ENCODE results near the gene IL37.
"Not testable (repeated sequence)": the region's sequence is repeated elsewhere in the genome, so short reads cannot be mapped to it uniquely, and the experiment has no call there.

The IL37 gene

DNA sequence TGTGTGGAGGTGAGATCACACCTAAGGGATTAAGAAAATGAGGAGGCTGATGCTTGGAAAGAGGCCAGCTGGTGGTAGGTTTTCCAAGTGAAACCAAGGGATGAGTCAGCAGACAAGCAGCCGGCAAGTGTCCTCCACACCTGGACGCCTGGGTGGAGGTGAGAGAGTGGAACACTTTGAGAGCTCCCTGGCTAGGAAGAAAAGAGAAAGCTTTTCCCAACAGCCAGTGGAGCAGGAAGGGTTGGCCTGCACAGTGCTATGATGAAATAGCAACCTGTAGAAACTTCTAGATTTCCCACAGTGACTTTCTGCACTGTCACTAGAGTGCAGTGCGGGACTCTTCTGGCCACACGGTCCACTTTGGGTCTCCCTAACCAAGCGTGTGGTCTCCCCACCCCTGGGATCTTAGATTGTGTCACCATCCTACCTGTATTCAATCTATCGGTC lies 19.6 kb upstream of the IL37 start:
- DNase-seq: no peak

DNA sequence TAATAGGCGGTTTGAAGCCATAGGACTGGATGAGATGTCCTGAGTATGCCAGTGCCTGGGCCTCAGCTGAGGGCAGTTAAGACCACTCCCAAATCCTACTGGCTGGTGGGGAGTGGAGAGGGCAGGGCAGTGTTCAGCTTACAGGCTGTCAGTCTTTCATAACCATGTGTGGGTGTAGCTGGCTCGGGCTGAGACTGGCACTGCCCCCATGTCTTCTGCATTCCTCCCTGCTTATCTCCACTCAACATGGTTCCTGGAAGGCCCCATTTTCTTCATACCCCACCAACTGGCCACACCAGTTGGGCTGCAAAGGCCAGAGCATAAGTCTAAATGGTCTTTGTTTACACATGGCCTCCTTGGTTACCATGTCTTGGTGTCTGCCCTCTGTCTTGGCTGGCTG lies 17.2 kb upstream of the IL37 start:
- DNase-seq: no peak

DNA sequence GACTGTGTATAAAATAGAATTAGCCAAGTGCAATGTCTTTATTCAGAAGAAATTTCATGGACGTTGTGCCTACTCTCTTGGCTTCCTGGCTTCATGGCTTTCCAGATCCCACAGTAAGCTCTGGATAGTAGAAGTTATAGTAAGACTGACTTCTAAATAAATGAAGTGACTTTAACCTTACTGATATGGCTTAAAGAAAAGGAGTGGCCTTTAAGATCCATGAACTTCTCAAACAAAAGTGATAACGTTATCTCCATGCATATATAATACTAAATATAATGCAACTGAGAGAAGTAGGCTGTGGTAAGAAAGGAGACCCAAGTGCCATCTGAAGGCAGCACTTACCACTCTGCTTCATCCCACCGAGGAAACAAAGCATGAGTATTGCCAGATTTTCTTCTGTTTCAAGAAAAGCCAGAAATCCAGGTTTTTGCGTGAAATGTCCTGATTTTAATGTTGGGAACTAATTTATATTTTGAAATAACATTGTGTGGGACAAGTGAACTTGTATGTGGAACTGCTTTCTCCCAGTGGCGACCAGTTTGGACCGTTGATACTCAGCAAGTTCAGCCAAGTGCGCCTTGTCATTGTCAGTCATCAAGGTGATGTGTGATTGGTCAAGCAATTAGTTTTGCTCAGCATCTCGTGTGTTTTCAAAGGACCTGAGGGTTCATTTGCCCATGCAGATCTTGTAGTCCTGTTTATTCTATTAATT lies 13.9 kb upstream of the IL37 start:
- DNase-seq: no peak

- DNase-seq: no peak
Measured at GRCh38 chr2:112897624-112897978, 13.4 kb upstream of the IL37 start.

DNA sequence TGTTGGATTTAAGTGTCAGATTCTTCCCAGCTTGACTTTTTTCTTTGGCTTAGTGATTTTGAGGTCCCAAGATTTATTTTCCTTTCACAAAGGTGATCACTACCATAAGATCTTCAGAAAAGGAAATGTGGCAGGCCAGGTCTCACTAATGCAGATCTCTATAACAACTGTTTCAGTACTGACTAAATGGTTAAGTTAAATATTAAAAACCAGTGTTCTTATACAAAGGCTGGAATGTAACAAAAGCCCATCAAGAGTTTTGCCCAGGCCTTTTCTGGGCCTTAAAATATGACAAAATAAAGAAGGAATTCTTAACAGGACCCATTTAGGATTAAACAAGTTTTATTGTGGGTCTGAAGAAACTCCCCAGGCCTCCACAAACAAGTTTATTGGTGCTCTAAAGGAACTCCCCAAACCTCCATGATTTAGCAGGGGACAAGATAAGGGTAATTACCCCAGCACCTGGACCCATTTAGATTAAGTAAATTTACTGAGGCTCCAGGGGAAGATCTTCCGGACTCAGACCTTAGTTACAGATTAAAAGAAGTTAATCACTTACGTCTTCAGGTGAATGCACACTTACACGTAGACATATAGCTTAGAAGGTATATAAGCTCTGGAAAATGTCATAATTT lies 9.4 kb upstream of the IL37 start:
- not testable (repeated sequence) for DNase-seq

- DNase-seq: no peak
Measured at GRCh38 chr2:112902816-112903215, 8.1 kb upstream of the IL37 start.

DNA sequence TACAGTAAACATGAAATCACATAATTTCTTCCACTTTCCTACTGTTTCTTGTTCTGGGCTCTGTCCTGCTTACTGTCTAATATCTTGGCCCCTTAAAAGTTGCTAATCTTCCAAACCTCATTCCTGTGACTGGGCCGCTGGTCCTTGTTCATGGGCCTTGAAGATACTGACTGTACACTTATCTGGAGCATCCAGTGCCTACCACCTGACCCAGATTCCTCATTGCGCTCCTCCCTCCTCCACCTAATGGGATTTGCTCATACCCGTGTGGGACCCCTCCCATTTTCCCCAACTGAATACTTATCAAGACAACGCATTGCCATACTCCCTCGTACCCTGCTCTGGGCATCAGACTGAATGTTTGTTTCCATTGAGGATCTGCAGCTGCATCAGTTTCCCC lies 6.1 kb upstream of the IL37 start:
- no peak for DNase-seq

GRCh38 chr2:112906276-112906675 lies 4.7 kb upstream of the IL37 start:
- DNase-seq: no peak

GRCh38 chr2:112907001-112907949 lies 3.7 kb upstream of the IL37 start:
- no peak for DNase-seq

GRCh38 chr2:112908559-112908958 lies 2.4 kb upstream of the IL37 start:
- not testable (repeated sequence) for DNase-seq

GRCh38 chr2:112910219-112910618 lies 746 bp upstream of the IL37 start:
- DNase-seq: no peak

DNA sequence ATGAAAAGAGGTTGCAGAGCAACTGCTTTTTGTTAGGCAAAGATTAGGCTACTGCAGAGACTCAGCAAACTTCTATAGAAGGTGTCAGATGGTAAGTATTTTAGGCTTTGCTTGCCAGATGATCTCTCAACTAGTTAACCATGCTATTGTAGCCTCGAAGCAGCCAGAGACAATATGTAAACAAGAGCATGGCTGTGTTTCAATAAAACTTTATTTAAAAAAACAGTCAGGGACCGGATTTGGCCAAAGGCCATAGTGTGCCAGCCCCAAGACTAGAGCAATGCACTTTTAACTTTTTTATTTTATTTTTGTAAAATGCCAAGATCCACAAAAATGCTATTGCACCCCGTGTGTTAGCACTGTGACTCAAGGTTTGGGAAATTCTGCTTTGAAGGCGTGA lies 1.4 kb downstream of the IL37 start:
- DNase-seq: no peak

- DNase-seq: no peak
Measured at GRCh38 chr2:112915300-112916144, 4.6 kb downstream of the IL37 start.

DNA sequence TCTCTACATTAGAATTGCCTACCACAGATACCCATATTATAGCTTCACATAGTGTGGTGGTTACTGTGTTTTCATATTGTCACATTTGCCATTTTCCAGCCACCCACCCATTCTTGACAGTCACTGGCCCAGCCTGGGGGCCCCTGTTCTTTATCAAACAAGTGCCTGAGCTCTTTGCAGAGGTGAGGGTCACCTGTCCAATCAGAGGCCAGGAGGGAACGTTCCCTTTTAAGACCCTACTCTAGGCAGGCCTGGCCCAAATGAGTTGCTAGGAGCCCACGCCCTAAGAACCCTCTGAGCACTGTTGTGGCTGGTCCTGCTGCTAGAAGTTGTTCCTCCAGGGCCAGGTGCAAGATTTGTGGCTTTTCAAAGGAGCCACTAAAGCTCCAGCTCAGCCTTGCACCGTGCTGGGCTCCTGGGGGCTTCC lies 5.2 kb downstream of the IL37 start:
- DNase-seq: no peak

GRCh38 chr2:112916625-112917247 lies 5.8 kb downstream of the IL37 start:
- DNase-seq: no peak

- DNase-seq: no peak
Measured at GRCh38 chr2:112917856-112918255, 6.9 kb downstream of the IL37 start.

DNA sequence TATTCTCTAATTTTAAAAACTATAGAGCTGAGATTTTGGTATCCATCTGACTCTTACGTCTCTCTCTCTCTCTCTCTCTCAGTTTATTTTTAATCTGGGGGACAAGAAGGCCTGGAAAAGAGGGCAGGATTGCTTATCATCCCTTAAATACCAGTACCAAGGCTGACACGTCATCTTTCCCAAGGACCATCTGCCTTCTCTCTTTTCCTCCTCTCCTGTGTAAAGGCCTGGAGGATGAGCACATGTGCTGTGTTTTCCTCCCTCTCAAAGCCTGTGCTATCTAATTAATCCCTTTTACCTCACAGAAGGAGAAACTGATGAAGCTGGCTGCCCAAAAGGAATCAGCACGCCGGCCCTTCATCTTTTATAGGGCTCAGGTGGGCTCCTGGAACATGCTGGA lies 7.3 kb downstream of the IL37 start:
- no peak for DNase-seq

GRCh38 chr2:112919086-112919485 lies 8.1 kb downstream of the IL37 start:
- DNase-seq: no peak

GRCh38 chr2:112920923-112921532 lies 10.1 kb downstream of the IL37 start:
- DNase-seq: no peak

GRCh38 chr2:112921982-112922381 lies 11.0 kb downstream of the IL37 start:
- DNase-seq: no peak

DNA sequence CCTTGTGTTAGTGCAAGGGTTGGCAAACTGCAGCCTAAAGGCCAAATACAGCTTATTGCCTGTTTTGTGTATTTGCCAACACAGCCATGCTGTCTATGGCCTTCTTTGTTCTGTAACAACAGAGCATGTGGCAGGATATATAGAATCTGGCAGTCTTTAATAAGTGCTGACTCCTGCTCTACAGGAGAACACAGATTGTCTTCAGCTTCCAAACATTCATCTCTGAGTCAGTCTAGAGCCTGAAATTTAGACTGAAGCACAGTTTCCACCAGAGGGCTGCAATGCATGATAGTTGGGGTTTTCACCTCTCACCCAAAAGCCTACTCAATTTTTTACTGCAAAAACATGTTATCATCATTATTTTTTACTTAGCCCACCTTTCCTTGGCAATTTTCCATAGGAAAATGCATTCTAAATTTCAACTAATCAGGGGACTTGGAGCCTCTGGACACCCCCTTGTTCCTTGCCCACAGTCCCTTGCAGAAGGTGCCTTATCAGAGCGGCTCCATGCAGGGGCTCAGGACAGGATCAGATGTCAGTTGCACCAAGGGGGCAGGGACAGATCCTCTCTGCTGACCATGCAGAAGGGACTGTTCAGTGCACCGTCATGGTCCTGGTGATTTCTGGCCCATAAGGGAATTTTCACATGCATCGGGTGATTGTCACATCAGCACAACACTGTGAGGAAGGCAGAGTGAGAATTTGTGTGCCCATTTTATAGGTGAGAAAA lies 12.4 kb downstream of the IL37 start:
- DNase-seq: no peak

All from NCI-H774 (cell line).